SK-N-MC (cell line): ENCODE data around the gene GPR160.

Experiments used
- DNase-seq: peaks from one replicate; pipeline ENCODE4 v3.0.0-alpha.2; 2011; ENCODE audit warnings: low read depth, low spot score
- H3K27ac ChIP-seq: fragments of 200-600 bp; sonication (generic); 2 replicates; pipeline ENCODE4 v1.5.1; 2016; ENCODE audit warnings: mixed run types
- H3K36me3 ChIP-seq: fragments of 200-600 bp; sonication (generic); 2 replicates; pipeline ENCODE4 v1.6.1; 2017; ENCODE audit warnings: antibody characterized with exemption, low read length, mixed read lengths; ENCODE audit not compliant: insufficient read depth
- H3K4me3 ChIP-seq: fragments of 200-600 bp; sonication (generic); 2 replicates; pipeline ENCODE4 v1.5.1; 2016
- H3K9ac ChIP-seq: fragments of 200-600 bp; sonication (generic); 2 replicates; pipeline ENCODE4 v1.8.0; 2017; ENCODE audit warnings: mixed run types, mixed read lengths; ENCODE audit not compliant: insufficient read length
- H3K9me3 ChIP-seq: fragments of 200-600 bp; sonication (generic); 2 replicates; pipeline ENCODE4 v1.6.1; 2017; ENCODE audit warnings: low read depth, mild to moderate bottlenecking, antibody characterized with exemption, low read length, moderate library complexity, mixed read lengths
- EZH2 ChIP-seq: fragments of 200-600 bp; sonication (generic); IDR thresholded peaks from one replicate; pipeline ENCODE4 v1.6.1; 2017; ENCODE audit warnings: antibody characterized with exemption
- FOXP2 ChIP-seq: optimal IDR thresholded peaks from 2 replicates; pipeline ENCODE3; 2011; ENCODE audit warnings: mild to moderate bottlenecking, moderate library complexity; ENCODE audit not compliant: insufficient read depth; ENCODE audit errors: extremely low read length, control extremely low read depth
- POLR2AphosphoS5 ChIP-seq: IDR thresholded peaks from 2 replicates; pipeline ENCODE4 v1.6.1; 2012; ENCODE audit warnings: mild to moderate bottlenecking, low read depth, low read length, borderline replicate concordance

Gene GPR160

GRCh38 chr3:170043506-170043905 is 5.7 kb downstream of the GPR160 start:
- TF ChIP-seq FOXP2 = no peak
- TF ChIP-seq EZH2 = no peak
- TF ChIP-seq POLR2AphosphoS5 = no peak
- H3K27ac ChIP-seq = no peak overlapping the region
- H3K4me3 ChIP-seq = no peak overlapping the region
- H3K36me3 ChIP-seq = no peaks in the 10 kb centered on the region
- no peak overlapping the region for H3K9ac ChIP-seq
- H3K9me3 ChIP-seq = no peaks in the 10 kb centered on the region
- no peak for DNase-seq

- no peaks in the 10 kb centered on the region for H3K9me3 ChIP-seq
- H3K4me3 ChIP-seq = no peak overlapping the region
- H3K36me3 ChIP-seq = no peaks in the 10 kb centered on the region
- H3K9ac ChIP-seq = no peak overlapping the region
- TF ChIP-seq FOXP2 (no peak), POLR2AphosphoS5 (no peak), EZH2 (no peak)
- DNase-seq = no peak
- no peak overlapping the region for H3K27ac ChIP-seq
Observed at GRCh38 chr3:170044271-170044670, 6.5 kb downstream of the GPR160 start.

DNA sequence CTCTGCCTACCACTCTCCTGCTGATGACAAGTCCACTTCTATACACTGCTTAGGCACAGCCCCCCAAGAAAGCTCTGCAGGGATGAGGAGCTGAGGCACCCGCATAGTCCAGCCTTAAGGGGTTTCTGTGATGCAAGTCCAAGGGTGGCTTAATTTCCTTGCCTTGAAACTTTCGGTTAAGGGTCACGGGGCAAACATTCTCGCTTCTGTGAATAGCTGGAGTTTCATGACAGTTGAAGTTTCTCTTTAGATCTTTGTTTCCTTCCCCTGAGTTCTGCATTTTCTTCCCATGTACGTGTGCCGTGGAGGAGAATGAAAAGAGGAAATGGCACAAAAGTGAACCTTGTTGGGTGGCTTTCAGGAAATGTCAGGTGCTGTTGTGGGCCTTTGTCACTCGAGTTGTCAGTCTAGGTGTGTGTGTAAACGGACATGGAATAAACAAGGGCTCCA is 7.0 kb downstream of the GPR160 start:
- Histone ChIP-seq H3K27ac (no peak overlapping the region), H3K36me3 (no peaks in the 10 kb centered on the region), H3K9ac (no peak overlapping the region), H3K4me3 (no peak overlapping the region), H3K9me3 (no peaks in the 10 kb centered on the region)
- DNase-seq = no peak
- no peak for TF ChIP-seq EZH2
- no peak for TF ChIP-seq FOXP2
- TF ChIP-seq POLR2AphosphoS5 = no peak

GRCh38 chr3:170046269-170047132 is 8.7 kb downstream of the GPR160 start:
- TF ChIP-seq POLR2AphosphoS5 (no peak), EZH2 (no peak), FOXP2 (no peak)
- Histone ChIP-seq H3K9me3 (no peaks in the 10 kb centered on the region), H3K27ac (no peak overlapping the region), H3K9ac (no peak overlapping the region), H3K36me3 (no peaks in the 10 kb centered on the region), H3K4me3 (no peak overlapping the region)
- DNase-seq = no peak

DNA sequence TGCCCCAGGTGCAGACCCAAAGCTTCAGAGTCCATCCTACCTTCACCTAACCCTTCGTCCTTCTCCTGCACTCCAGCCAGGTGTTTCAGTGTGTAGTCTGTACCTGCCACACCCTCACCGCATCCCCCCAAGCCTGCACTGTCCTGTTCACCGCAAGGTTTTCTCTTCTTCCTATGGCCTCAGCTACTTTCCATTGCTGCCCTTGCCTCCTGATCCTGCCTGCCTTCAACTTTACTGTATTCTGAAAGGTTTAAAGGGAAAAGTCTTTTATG is 9.3 kb downstream of the GPR160 start:
- Histone ChIP-seq H3K27ac (no peak overlapping the region), H3K36me3 (no peaks in the 10 kb centered on the region), H3K9ac (no peak overlapping the region), H3K4me3 (no peak overlapping the region), H3K9me3 (no peaks in the 10 kb centered on the region)
- no peak for TF ChIP-seq POLR2AphosphoS5
- no peak for TF ChIP-seq FOXP2
- TF ChIP-seq EZH2 = no peak
- DNase-seq = no peak

DNA sequence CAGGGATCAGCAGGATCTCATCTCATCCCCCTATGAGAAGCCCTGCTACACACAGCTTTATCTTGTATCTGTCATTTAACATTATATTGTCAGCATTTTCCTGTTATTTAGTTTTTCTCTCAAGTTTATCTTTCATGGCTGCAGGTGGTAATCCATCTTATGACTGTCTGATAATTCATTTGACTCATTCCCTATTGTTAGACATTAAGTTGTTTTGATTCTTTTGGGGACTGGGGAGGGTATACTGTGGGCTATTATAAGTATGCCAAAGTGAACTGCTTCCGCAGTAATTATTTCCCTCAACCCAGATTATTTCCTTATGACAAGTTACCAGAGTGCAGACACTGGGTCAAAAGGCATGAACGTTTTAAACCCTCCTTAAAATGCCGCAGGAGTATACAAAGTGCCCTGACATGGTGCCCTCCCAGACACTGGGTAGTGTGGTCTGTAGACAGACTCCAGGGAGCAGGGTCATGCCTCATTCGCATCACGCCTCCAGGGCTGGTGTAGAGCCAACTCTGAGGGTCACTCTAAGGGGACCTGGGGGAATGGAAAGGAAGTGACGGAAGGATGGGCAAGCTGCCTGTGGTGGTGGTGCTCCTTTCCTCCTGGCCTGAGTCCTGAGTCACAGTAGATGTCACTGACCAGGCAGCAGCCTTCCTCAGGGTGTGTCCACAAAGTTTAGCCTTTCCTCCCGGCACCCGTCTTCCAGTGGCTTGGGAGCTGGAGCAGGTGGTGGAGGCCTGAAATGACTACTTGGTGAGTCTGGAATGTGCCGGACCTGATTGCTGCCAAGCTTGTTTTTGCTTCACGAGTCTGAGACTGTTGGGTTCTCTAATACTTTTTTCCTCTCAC is 11.6 kb downstream of the GPR160 start:
- H3K4me3 ChIP-seq = no peak overlapping the region
- no peak overlapping the region for H3K9ac ChIP-seq
- no peak overlapping the region for H3K27ac ChIP-seq
- DNase-seq = no peak
- no peaks in the 10 kb centered on the region for H3K36me3 ChIP-seq
- no peak for TF ChIP-seq POLR2AphosphoS5
- TF ChIP-seq FOXP2 = no peak
- no peak for TF ChIP-seq EZH2
- no peaks in the 10 kb centered on the region for H3K9me3 ChIP-seq

- Histone ChIP-seq H3K4me3 (no peak overlapping the region), H3K36me3 (no peaks in the 10 kb centered on the region), H3K9ac (no peak overlapping the region), H3K9me3 (no peaks in the 10 kb centered on the region), H3K27ac (no peak overlapping the region)
- no peak for DNase-seq
- TF ChIP-seq FOXP2 = no peak
- no peak for TF ChIP-seq POLR2AphosphoS5
- no peak for TF ChIP-seq EZH2
Observed at GRCh38 chr3:170050753-170051152, 13.0 kb downstream of the GPR160 start.

GRCh38 chr3:170052398-170052797 is 14.6 kb downstream of the GPR160 start:
- Histone ChIP-seq H3K27ac (no peak overlapping the region), H3K9me3 (no peaks in the 10 kb centered on the region), H3K9ac (no peak overlapping the region), H3K4me3 (no peak overlapping the region), H3K36me3 (no peaks in the 10 kb centered on the region)
- TF ChIP-seq FOXP2 = no peak
- no peak for DNase-seq

DNA sequence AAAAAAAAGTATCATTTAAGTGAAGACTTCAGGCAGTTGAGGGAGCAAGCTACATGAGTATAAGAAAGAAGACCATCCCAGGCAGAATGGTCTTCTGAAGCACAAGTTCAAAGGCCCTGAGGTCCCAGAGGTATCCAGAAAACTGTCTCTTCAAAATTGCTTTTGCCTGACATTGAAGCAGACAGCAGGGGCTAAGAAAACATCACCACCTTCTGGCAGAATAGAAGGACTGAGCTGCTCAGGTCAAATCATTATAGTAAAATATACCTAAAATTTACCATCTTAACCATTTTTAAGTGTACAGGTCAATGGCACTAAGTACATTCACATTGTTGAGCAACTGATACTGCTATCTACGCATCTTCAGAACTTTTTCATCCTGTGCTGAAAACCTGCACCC is 16.4 kb downstream of the GPR160 start:
- no peak for DNase-seq
- Histone ChIP-seq H3K36me3 (no peaks in the 10 kb centered on the region), H3K4me3 (no peak overlapping the region), H3K9ac (no peak overlapping the region), H3K9me3 (no peaks in the 10 kb centered on the region), H3K27ac (no peak overlapping the region)
- TF ChIP-seq FOXP2 = no peak
- TF ChIP-seq EZH2 = no peak
- no peak for TF ChIP-seq POLR2AphosphoS5
